ENCODE measurements around the gene ZFAND3. TPM values are rescaled to one million over a fixed set of nuclear protein-coding genes. Genes with fewer than 3 reads are reported as not detected.

Gene ZFAND3
- total and polyA plus RNA-seq, 2 experiments from 2014 or later = 16.9 to 28.2 TPM

DNA sequence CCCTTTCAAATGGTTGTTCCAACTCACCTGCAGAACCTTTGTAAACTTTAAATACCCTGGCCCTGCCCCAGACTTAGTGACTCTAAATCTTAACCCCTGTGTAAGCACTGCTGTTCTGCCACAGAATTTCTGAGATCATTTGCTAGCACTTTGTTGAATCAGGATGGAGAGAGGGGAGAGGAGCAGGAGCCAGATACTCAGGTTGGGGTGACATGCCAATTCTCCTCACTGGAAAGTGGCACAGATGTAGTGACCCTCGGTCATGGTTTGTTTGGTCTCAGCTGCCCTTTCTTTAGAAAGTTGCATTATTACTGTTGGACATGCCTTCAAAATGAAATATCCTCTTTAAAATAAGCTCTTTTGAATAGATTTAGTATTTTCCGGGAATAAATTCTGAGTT lies 168.0 kb downstream of the ZFAND3 start:
- Histone ChIP-seq H3K9me2 (ENCODE audit: insufficient read depth) (no peaks in the 10 kb centered on the region), H3K4me1 (ENCODE audit: insufficient read depth) (no peaks in the 10 kb centered on the region), H3K36me3 (ENCODE audit: insufficient read depth) (no peaks in the 10 kb centered on the region), H3K79me2 (replicated peaks; ENCODE audit: insufficient read depth) (peaks cover 57% of the 10 kb centered on the region), H3F3A (replicated peaks; ENCODE audit: low read depth) (no peaks in the 10 kb centered on the region), H3K4me2 (no peak overlapping the region), H3K4me3 (no peak overlapping the region), H4K20me1 (replicated peaks; ENCODE audit: insufficient read depth) (peaks cover 6% of the 10 kb centered on the region; the same call in 1 of the 2 replicates), H3K27me3 (ENCODE audit: insufficient read depth) (no peaks in the 10 kb centered on the region), H2AFZ (no peak overlapping the region), H3K27ac (ENCODE audit: low read depth) (no peak overlapping the region)
- Mint-ChIP-seq H3K36me3 (ENCODE audit: low read depth) (no peaks in the 10 kb centered on the region), H3K4me3 (no peak overlapping the region), H3K27me3 (ENCODE audit: insufficient read depth, low read depth, poor library complexity) (peaks cover 8% of the 10 kb centered on the region), H3K27ac (no peak overlapping the region), H3K4me1 (peaks cover 22% of the 10 kb centered on the region), H3K9me3 (no peaks in the 10 kb centered on the region)
- TF ChIP-seq, protein P1, sequence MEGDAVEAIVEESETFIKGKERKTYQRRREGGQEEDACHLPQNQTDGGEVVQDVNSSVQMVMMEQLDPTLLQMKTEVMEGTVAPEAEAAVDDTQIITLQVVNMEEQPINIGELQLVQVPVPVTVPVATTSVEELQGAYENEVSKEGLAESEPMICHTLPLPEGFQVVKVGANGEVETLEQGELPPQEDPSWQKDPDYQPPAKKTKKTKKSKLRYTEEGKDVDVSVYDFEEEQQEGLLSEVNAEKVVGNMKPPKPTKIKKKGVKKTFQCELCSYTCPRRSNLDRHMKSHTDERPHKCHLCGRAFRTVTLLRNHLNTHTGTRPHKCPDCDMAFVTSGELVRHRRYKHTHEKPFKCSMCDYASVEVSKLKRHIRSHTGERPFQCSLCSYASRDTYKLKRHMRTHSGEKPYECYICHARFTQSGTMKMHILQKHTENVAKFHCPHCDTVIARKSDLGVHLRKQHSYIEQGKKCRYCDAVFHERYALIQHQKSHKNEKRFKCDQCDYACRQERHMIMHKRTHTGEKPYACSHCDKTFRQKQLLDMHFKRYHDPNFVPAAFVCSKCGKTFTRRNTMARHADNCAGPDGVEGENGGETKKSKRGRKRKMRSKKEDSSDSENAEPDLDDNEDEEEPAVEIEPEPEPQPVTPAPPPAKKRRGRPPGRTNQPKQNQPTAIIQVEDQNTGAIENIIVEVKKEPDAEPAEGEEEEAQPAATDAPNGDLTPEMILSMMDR (conservative IDR thresholded peaks at IDR 0.05; ENCODE audit: low read depth in 2 of 2) = no peak
- TF ChIP-seq EZH2phosphoT487 (IDR thresholded peaks at IDR 0.05; ENCODE audit: unreplicated experiment) (no peak), CREB1 (CRISPR knock-in tag; IDR thresholded peaks at IDR 0.05; ENCODE audit: low read depth) (no peak), STAT1 (IDR thresholded peaks at IDR 0.05; ENCODE audit: unreplicated experiment) (no peak), ZNF331 (CRISPR knock-in tag; IDR thresholded peaks at IDR 0.05; ENCODE audit: low read depth) (no peak)
- TF ChIP-seq, protein P2, sequence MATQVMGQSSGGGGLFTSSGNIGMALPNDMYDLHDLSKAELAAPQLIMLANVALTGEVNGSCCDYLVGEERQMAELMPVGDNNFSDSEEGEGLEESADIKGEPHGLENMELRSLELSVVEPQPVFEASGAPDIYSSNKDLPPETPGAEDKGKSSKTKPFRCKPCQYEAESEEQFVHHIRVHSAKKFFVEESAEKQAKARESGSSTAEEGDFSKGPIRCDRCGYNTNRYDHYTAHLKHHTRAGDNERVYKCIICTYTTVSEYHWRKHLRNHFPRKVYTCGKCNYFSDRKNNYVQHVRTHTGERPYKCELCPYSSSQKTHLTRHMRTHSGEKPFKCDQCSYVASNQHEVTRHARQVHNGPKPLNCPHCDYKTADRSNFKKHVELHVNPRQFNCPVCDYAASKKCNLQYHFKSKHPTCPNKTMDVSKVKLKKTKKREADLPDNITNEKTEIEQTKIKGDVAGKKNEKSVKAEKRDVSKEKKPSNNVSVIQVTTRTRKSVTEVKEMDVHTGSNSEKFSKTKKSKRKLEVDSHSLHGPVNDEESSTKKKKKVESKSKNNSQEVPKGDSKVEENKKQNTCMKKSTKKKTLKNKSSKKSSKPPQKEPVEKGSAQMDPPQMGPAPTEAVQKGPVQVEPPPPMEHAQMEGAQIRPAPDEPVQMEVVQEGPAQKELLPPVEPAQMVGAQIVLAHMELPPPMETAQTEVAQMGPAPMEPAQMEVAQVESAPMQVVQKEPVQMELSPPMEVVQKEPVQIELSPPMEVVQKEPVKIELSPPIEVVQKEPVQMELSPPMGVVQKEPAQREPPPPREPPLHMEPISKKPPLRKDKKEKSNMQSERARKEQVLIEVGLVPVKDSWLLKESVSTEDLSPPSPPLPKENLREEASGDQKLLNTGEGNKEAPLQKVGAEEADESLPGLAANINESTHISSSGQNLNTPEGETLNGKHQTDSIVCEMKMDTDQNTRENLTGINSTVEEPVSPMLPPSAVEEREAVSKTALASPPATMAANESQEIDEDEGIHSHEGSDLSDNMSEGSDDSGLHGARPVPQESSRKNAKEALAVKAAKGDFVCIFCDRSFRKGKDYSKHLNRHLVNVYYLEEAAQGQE (IDR thresholded peaks at IDR 0.05; ENCODE audit: unreplicated experiment) = no peak
- TF ChIP-seq, protein P3, sequence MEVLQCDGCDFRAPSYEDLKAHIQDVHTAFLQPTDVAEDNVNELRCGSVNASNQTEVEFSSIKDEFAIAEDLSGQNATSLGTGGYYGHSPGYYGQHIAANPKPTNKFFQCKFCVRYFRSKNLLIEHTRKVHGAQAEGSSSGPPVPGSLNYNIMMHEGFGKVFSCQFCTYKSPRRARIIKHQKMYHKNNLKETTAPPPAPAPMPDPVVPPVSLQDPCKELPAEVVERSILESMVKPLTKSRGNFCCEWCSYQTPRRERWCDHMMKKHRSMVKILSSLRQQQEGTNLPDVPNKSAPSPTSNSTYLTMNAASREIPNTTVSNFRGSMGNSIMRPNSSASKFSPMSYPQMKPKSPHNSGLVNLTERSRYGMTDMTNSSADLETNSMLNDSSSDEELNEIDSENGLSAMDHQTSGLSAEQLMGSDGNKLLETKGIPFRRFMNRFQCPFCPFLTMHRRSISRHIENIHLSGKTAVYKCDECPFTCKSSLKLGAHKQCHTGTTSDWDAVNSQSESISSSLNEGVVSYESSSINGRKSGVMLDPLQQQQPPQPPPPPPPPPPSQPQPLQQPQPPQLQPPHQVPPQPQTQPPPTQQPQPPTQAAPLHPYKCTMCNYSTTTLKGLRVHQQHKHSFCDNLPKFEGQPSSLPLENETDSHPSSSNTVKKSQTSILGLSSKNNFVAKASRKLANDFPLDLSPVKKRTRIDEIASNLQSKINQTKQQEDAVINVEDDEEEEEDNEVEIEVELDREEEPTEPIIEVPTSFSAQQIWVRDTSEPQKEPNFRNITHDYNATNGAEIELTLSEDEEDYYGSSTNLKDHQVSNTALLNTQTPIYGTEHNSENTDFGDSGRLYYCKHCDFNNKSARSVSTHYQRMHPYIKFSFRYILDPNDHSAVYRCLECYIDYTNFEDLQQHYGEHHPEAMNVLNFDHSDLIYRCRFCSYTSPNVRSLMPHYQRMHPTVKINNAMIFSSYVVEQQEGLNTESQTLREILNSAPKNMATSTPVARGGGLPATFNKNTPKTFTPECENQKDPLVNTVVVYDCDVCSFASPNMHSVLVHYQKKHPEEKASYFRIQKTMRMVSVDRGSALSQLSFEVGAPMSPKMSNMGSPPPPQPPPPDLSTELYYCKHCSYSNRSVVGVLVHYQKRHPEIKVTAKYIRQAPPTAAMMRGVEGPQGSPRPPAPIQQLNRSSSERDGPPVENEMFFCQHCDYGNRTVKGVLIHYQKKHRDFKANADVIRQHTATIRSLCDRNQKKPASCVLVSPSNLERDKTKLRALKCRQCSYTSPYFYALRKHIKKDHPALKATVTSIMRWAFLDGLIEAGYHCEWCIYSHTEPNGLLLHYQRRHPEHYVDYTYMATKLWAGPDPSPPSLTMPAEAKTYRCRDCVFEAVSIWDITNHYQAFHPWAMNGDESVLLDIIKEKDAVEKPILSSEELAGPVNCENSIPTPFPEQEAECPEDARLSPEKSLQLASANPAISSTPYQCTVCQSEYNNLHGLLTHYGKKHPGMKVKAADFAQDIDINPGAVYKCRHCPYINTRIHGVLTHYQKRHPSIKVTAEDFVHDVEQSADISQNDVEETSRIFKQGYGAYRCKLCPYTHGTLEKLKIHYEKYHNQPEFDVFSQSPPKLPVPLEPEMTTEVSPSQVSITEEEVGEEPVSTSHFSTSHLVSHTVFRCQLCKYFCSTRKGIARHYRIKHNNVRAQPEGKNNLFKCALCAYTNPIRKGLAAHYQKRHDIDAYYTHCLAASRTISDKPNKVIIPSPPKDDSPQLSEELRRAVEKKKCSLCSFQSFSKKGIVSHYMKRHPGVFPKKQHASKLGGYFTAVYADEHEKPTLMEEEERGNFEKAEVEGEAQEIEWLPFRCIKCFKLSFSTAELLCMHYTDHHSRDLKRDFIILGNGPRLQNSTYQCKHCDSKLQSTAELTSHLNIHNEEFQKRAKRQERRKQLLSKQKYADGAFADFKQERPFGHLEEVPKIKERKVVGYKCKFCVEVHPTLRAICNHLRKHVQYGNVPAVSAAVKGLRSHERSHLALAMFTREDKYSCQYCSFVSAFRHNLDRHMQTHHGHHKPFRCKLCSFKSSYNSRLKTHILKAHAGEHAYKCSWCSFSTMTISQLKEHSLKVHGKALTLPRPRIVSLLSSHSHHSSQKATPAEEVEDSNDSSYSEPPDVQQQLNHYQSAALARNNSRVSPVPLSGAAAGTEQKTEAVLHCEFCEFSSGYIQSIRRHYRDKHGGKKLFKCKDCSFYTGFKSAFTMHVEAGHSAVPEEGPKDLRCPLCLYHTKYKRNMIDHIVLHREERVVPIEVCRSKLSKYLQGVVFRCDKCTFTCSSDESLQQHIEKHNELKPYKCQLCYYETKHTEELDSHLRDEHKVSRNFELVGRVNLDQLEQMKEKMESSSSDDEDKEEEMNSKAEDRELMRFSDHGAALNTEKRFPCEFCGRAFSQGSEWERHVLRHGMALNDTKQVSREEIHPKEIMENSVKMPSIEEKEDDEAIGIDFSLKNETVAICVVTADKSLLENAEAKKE (CRISPR knock-in tag; IDR thresholded peaks at IDR 0.05) = no peak
- ATAC-seq (no peak), DNase-seq (ENCODE audit: low spot score) (no peak)

Data from GM23338 (cell line).